Measurements from ENCODE around the gene TNS2. TPM values are rescaled to one million over a fixed set of nuclear protein-coding genes. Genes with fewer than 3 reads are reported as not detected.

TNS2 gene
- total RNA-seq, 1 experiment from 2014 or later: 4.4 TPM

DNA sequence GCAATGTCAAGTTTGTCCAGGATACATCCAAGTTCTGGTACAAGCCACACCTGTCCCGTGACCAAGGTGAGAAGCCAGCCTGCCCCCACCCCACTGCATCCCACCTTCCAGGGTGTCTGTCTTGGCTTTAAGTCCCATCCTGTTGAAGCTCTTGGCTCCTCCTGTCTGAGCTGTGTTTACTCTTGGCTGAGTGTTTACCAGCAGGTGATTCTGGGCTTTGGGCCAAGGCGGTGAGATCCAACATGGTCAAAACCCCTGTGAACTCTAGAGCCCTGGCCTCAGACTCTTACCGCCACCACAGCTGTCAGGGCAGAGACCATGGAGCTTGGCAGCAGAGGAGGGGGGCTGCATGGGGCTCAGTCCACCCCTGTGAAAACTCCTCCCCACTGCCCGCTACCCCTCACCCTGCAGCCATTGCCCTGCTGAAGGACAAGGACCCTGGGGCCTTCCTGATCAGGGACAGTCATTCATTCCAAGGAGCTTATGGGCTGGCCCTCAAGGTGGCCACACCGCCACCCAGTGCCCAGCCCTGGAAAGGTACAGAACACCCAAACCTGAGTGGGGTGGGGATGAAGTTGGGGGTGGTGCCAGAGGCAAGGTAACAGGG, 11.6 kb downstream of the TNS2 start:
- H3K27me3 ChIP-seq (replicated peaks; ENCODE audit: control insufficient read depth, insufficient read depth, low read length): no peaks in the 10 kb centered on the region
- POLR2A ChIA-PET: no interaction called here
- peaks cover 3% of the 10 kb centered on the region; the same call in 1 of the 2 replicates for H3K36me3 ChIP-seq (ENCODE audit: control insufficient read depth, insufficient read depth, low read length)
- no peak overlapping the region for H3K4me3 Mint-ChIP-seq (ENCODE audit: unreplicated experiment)
- H3K4me3 ChIP-seq (ENCODE audit: low read depth, low read length): no peak overlapping the region
- H3K4me1 ChIP-seq: peaks cover 6% of the 10 kb centered on the region
- H3K9me3 ChIP-seq: no peaks in the 10 kb centered on the region
- H3K4me1 Mint-ChIP-seq (ENCODE audit: low read depth, unreplicated experiment): peaks cover 6% of the 10 kb centered on the region
- CTCF ChIA-PET: interaction anchor here (1.0 to 1.3 kb wide), 2 partner anchors 41 to 206 kb away, joined by 3 to 4 read pairs; partner anchors contain the start of genes ESPL1 and SOAT2
- H3K36me3 Mint-ChIP-seq (ENCODE audit: insufficient read depth, unreplicated experiment): peaks cover 9% of the 10 kb centered on the region
- TF ChIP-seq, protein P1, sequence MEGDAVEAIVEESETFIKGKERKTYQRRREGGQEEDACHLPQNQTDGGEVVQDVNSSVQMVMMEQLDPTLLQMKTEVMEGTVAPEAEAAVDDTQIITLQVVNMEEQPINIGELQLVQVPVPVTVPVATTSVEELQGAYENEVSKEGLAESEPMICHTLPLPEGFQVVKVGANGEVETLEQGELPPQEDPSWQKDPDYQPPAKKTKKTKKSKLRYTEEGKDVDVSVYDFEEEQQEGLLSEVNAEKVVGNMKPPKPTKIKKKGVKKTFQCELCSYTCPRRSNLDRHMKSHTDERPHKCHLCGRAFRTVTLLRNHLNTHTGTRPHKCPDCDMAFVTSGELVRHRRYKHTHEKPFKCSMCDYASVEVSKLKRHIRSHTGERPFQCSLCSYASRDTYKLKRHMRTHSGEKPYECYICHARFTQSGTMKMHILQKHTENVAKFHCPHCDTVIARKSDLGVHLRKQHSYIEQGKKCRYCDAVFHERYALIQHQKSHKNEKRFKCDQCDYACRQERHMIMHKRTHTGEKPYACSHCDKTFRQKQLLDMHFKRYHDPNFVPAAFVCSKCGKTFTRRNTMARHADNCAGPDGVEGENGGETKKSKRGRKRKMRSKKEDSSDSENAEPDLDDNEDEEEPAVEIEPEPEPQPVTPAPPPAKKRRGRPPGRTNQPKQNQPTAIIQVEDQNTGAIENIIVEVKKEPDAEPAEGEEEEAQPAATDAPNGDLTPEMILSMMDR (IDR thresholded peaks at IDR 0.05; ENCODE audit: insufficient read depth in 1 of 2, low read depth in 1 of 2, low read length in 1 of 2, severe bottlenecking in 1 of 2, unreplicated experiment in 1 of 2): peak in 1 of 2 experiments; percentile 18
- intact Hi-C loops (cut with micrococcal nuclease; ENCODE audit: unreplicated experiment): no loop called here
- H3K9me3 Mint-ChIP-seq (ENCODE audit: unreplicated experiment): no peaks in the 10 kb centered on the region
- no TSS peak for BruUV-seq (replicated peaks)
- peak; percentile 43 to 45 for DNase-seq
- no peak overlapping the region for H3K27ac Mint-ChIP-seq (ENCODE audit: unreplicated experiment)
- H3K27me3 Mint-ChIP-seq (ENCODE audit: insufficient read depth, unreplicated experiment): no peaks in the 10 kb centered on the region

- DNase-seq: peak in 1 of 2 experiments; percentile 27
- Histone ChIP-seq H3K36me3 (ENCODE audit: control insufficient read depth, insufficient read depth, low read length) (peaks cover 3% of the 10 kb centered on the region; the same call in 1 of the 2 replicates), H3K4me1 (peaks cover 7% of the 10 kb centered on the region), H3K27me3 (replicated peaks; ENCODE audit: control insufficient read depth, insufficient read depth, low read length) (no peaks in the 10 kb centered on the region), H3K4me3 (ENCODE audit: low read depth, low read length) (no peak overlapping the region), H3K9me3 (no peaks in the 10 kb centered on the region)
- H3K4me1 Mint-ChIP-seq (ENCODE audit: low read depth, unreplicated experiment): peaks cover 6% of the 10 kb centered on the region
- TF ChIP-seq, protein P1 (IDR thresholded peaks at IDR 0.05; ENCODE audit: insufficient read depth in 1 of 2, low read depth in 1 of 2, low read length in 1 of 2, severe bottlenecking in 1 of 2, unreplicated experiment in 1 of 2): no peak
- no peaks in the 10 kb centered on the region for H3K27me3 Mint-ChIP-seq (ENCODE audit: insufficient read depth, unreplicated experiment)
- H3K36me3 Mint-ChIP-seq (ENCODE audit: insufficient read depth, unreplicated experiment): peaks cover 9% of the 10 kb centered on the region
- H3K27ac Mint-ChIP-seq (ENCODE audit: unreplicated experiment): no peak overlapping the region
- no peaks in the 10 kb centered on the region for H3K9me3 Mint-ChIP-seq (ENCODE audit: unreplicated experiment)
- CTCF ChIA-PET: interaction anchor here (0.5 to 1.9 kb wide), 4 partner anchors 8 to 206 kb away, joined by 3 to 9 read pairs (median 4); partner anchors contain the start of genes ESPL1 and SOAT2
- POLR2A ChIA-PET: no interaction called here
- no TSS peak for BruUV-seq (replicated peaks)
- intact Hi-C loops (cut with micrococcal nuclease; ENCODE audit: unreplicated experiment): no loop called here
- H3K4me3 Mint-ChIP-seq (ENCODE audit: unreplicated experiment): no peak overlapping the region
These were observed 12.4 kb downstream of the TNS2 start for GRCh38 chr12:53062011-53062961.

DNA sequence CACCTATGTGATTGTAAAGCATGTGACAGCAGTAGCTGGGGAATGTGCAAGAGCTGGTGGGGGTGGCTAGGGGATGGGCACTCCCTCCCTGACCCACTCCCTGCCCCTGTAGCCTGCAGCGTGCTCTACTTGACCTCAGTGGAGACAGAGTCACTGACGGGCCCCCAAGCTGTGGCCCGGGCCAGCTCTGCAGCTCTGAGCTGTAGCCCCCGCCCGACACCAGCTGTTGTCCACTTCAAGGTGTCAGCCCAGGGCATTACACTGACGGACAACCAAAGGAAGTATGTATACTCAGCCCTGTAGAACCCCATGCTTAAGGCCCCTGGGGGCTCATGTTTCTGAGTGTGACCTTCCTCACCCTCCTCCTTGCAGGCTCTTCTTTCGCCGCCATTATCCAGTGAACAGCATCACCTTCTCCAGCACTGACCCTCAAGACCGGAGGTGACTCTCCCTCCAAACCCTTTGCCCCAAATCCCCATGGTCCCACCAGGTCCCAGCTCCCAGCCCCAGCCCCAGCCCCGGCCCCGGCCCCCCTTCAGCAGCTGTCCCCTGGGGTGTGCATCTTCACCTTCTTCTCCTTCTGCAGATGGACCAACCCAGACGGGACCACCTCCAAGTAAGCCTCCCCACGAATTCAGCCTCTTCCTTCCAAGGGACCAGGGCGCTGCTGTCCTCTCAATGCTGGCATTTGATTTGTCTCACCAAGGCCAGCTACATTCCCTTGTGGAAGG, 13.3 kb downstream of the TNS2 start:
- peaks cover 3% of the 10 kb centered on the region; the same call in 1 of the 2 replicates for H3K36me3 ChIP-seq (ENCODE audit: control insufficient read depth, insufficient read depth, low read length)
- Mint-ChIP-seq H3K27me3 (ENCODE audit: insufficient read depth, unreplicated experiment) (no peaks in the 10 kb centered on the region), H3K36me3 (ENCODE audit: insufficient read depth, unreplicated experiment) (peaks cover 9% of the 10 kb centered on the region), H3K4me1 (ENCODE audit: low read depth, unreplicated experiment) (peaks cover 6% of the 10 kb centered on the region), H3K9me3 (ENCODE audit: unreplicated experiment) (no peaks in the 10 kb centered on the region), H3K4me3 (ENCODE audit: unreplicated experiment) (no peak overlapping the region), H3K27ac (ENCODE audit: unreplicated experiment) (no peak overlapping the region)
- no TSS peak for BruUV-seq (replicated peaks)
- H3K4me1 ChIP-seq: peaks cover 7% of the 10 kb centered on the region
- intact Hi-C loops (cut with micrococcal nuclease; ENCODE audit: unreplicated experiment): no loop called here
- peak in 1 of 2 experiments; percentile 31 for DNase-seq
- TF ChIP-seq, protein P1 (IDR thresholded peaks at IDR 0.05; ENCODE audit: insufficient read depth in 1 of 2, low read depth in 1 of 2, low read length in 1 of 2, severe bottlenecking in 1 of 2, unreplicated experiment in 1 of 2): no peak
- no peak overlapping the region for H3K4me3 ChIP-seq (ENCODE audit: low read depth, low read length)
- POLR2A ChIA-PET: no interaction called here
- H3K9me3 ChIP-seq: no peaks in the 10 kb centered on the region
- no peaks in the 10 kb centered on the region for H3K27me3 ChIP-seq (replicated peaks; ENCODE audit: control insufficient read depth, insufficient read depth, low read length)
- CTCF ChIA-PET: interaction anchor here (1.9 kb wide), 1 partner anchor 9 kb away, joined by 9 read pairs; no protein-coding TSS in a partner anchor

All from Caco-2 (cell line).